ENCODE measurements around the gene LIPJ.

DNA sequence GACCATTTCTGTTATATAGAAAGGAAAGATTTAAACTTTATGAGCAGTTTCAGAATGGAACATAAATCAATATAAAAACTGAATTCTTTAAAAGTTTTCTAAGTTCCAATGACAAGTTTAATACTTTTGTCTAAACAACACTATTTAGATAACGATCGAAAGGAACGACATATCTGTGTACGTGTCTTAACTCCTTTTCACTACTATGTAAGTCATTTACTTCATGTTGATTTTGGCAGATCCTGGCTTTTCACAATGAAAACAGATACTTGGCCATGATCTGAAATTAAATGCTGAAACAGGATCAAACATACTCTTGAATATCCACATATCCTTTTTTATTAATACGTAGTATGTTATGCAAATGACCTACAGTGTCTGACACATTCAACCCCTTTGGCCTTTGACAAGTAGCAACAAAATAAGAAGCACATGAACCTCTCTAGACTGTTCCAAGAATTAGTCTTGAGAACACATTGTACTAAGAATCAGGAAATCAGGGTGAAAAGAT is 45.4 kb upstream of the LIPJ start:
- no peak for TF ChIP-seq POLR2A (IDR thresholded peaks at IDR 0.05; ENCODE audit: low read length)
- TF ChIP-seq GATA1 (IDR thresholded peaks at IDR 0.05; ENCODE audit: low read depth, low read length), result no peak

Measured in erythroblast (primary cell).